Colonic mucosa (tissue), 4 donors: Measurements from ENCODE around the gene SCN7A. TPM values are rescaled to one million over a fixed set of nuclear protein-coding genes. Genes with fewer than 3 reads are reported as not detected.

ENCODE experiments used
- DNase-seq: peaks from one replicate; pipeline ENCODE4 v3.0.0-alpha.2; 2020
- H3K27ac ChIP-seq: fragments of 200-600 bp; one replicate; pipeline ENCODE4 v1.8.0; 2021
- H3K27me3 ChIP-seq: fragments of 200-600 bp; one replicate; pipeline ENCODE4 v1.8.0; 2021
- H3K36me3 ChIP-seq: fragments of 200-600 bp; one replicate; pipeline ENCODE4 v1.8.0; 2021
- H3K4me1 ChIP-seq: fragments of 200-600 bp; one replicate; pipeline ENCODE4 v1.8.0; 2021; ENCODE audit warnings: mild to moderate bottlenecking
- H3K4me3 ChIP-seq: fragments of 200-600 bp; one replicate; pipeline ENCODE4 v1.8.0; 2021
- H3K9ac ChIP-seq, 2 donors: one replicate each; pipeline ENCODE4 v1.7.0; 2013; ENCODE audit warnings: control low read depth in 2 of 2, low read depth in 2 of 2, low read length in 2 of 2
- H3K9me3 ChIP-seq: fragments of 200-600 bp; one replicate; pipeline ENCODE4 v1.8.0; 2021
- CTCF ChIP-seq: fragments of 200-600 bp; IDR thresholded peaks from one replicate; pipeline ENCODE4 v1.8.0; 2022; ENCODE audit warnings: antibody characterized with exemption, mild to moderate bottlenecking
- intact Hi-C: fragments of 100-400 bp; cut with DNase I; formaldehyde crosslinking; loops from one replicate; pipeline ENCODE4 v1.14.1; 2022
- total RNA-seq, 2 donors: library from RNA; stranded (reverse); fragmentation: NEBNext Ultra II Directional in 1 of 2; extraction: Animal tissue kit (Norgen Biotek cat#: 25700) in 1 of 2; gene quantifications; one replicate each; pipeline ENCODE4 v1.2.1, GENCODE V29; 2021
- donor health status: healthy.
- donor health status: DM: no; HTN: no; CAD: no.
- donor health status: DM: no; HTN: no; CAD: no.

The SCN7A gene
- total RNA-seq, 2 donors from 2014 or later = 1.2 to 6.7 TPM

GRCh38 chr2:166519391-166519962, 25.4 kb upstream of the SCN7A start:
- no peak overlapping the region for H3K9ac ChIP-seq
- no peak overlapping the region for H3K27ac ChIP-seq
- H3K36me3 ChIP-seq = no peaks in the 10 kb centered on the region
- no peak for TF ChIP-seq CTCF
- no peak overlapping the region for H3K4me3 ChIP-seq
- peaks cover 3% of the 10 kb centered on the region for H3K27me3 ChIP-seq
- H3K4me1 ChIP-seq = no peaks in the 10 kb centered on the region
- intact Hi-C loops = no loop called here
- DNase-seq = no peak
- H3K9me3 ChIP-seq = no peaks in the 10 kb centered on the region

- Histone ChIP-seq H3K9ac (no peak overlapping the region), H3K4me3 (no peak overlapping the region), H3K9me3 (no peaks in the 10 kb centered on the region), H3K4me1 (no peaks in the 10 kb centered on the region), H3K27ac (no peak overlapping the region), H3K36me3 (no peaks in the 10 kb centered on the region), H3K27me3 (peaks cover 3% of the 10 kb centered on the region)
- DNase-seq = no peak
- no peak for TF ChIP-seq CTCF
- intact Hi-C loops = no loop called here
Observed at GRCh38 chr2:166518634-166519390, 24.8 kb upstream of the SCN7A start.

- Histone ChIP-seq H3K4me1 (no peaks in the 10 kb centered on the region), H3K9me3 (no peaks in the 10 kb centered on the region), H3K27ac (no peak overlapping the region), H3K27me3 (no peaks in the 10 kb centered on the region), H3K9ac (no peak overlapping the region), H3K36me3 (no peaks in the 10 kb centered on the region), H3K4me3 (no peak overlapping the region)
- intact Hi-C loops = no loop called here
- TF ChIP-seq CTCF = no peak
- DNase-seq = no peak
Observed at GRCh38 chr2:166517533-166518061, 23.5 kb upstream of the SCN7A start.

- Histone ChIP-seq H3K27ac (no peak overlapping the region), H3K4me1 (no peaks in the 10 kb centered on the region), H3K27me3 (no peaks in the 10 kb centered on the region), H3K36me3 (no peaks in the 10 kb centered on the region), H3K9me3 (no peaks in the 10 kb centered on the region), H3K4me3 (no peak overlapping the region), H3K9ac (no peak overlapping the region)
- no peak for DNase-seq
- TF ChIP-seq CTCF = no peak
- intact Hi-C loops = no loop called here
Observed at GRCh38 chr2:166516712-166517303, 22.8 kb upstream of the SCN7A start.

GRCh38 chr2:166513952-166514351, 19.9 kb upstream of the SCN7A start:
- no peak overlapping the region for H3K27ac ChIP-seq
- H3K27me3 ChIP-seq = no peaks in the 10 kb centered on the region
- no peaks in the 10 kb centered on the region for H3K36me3 ChIP-seq
- no peak for DNase-seq
- no peak overlapping the region for H3K9ac ChIP-seq
- H3K4me3 ChIP-seq = no peak overlapping the region
- intact Hi-C loops = no loop called here
- H3K4me1 ChIP-seq = no peaks in the 10 kb centered on the region
- no peak for TF ChIP-seq CTCF
- H3K9me3 ChIP-seq = no peaks in the 10 kb centered on the region
